Colon (tissue), 2 donors: ENCODE results near the gene NIN.

Source experiments
- FAIRE-seq: peaks from 2 replicates; lab custom pipeline; 2012; peaks lifted over from hg19 to GRCh38; lab: Jason Lieb, UNC
- donor health status: control.
- donor health status: control.

NIN gene

DNA sequence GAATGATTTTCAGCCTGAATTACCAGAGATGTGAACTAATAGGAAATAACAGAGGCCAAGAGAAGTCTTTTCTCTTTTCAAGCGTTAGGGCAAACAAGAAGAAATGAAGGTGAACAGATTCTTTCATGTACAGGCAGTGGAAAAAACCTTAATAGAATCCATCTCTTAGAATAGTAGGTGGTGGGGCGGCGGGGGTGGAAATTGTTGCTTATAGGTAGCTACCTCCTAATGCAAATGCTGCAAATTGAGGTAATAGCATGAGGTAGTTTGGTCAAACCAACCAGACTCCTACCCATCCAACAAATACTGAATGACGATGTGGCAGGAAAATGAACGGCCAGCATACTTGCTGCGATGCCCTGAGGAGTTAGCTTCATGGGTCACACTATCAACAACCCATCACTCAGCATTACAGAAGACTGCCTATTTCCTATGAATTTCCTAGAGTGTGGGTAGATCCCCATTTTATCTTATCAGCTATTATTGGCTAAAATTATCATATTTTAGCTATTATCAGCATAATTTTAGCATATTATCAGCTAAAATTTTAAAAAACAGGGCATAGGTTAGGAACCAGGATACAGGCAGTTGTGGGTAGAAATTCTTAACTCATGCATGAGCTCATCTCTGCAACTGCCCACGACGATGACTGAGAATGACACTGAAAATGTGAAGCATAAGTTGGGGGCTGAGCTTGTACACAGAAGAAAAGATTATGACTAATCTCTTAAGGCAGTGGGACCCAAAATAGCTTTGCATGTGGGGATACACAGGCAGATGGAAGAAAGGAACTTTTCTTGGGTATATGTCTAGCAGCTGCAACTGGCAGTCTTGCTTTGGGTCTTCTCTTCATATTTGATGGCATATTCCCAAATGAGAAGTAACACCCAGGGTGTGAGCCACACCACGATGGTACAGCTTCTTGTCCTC, 68.7 kb downstream of the NIN start:
- no peak for FAIRE-seq

DNA sequence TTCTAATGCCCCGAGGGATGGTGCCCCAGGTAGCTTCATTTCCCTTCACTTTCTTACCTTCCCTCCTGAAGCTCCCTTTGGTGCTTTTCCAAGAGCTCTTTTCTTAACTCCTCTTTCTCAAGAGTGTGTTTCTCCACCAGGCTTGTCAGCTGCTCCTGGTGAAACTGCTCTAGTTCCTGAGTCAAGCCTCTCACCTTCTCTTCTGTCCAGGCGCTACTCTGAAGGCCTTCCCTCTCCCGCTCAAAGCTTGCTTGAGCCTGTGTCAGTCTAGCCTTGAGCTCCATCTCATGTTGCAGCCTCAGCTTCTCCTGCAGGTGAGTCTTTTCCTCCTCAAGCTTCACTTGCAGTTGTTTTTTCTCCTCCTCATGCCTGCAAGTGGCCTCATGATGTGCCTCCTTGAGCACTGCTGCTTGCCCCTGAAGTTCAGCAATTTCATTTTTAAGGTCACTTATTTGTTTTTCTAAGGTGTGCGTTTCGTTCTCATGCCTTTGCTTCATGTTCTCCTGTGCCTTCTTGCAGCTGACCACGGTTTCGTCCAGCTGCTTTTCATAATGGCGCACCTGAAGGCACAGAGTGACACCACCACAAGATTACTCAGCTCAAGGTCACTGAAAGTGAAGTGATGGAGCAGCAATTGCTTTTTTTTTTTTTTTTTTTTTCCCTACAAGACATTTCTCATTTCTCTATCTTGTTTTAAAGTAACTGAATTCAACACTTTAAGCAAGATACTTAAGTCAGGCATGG, 71.0 kb downstream of the NIN start:
- no peak for FAIRE-seq

DNA sequence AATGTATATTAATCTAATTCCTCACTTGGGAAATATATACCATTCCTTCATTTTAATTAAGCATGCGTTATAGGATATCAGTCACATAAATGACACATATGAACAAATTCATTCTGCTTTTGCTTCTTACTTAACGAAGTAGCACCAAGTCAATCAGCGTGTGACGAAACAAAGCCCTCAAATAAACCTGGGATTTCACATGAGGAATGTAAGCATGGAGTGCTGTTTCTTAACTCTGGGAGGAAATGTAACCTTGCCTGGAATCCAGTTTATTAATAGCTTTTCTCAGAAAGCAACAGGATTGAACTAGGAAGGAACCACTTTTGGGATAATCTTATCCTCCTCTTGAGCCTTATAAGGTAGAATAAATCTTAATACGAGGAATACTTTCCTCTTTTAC, 72.0 kb downstream of the NIN start:
- FAIRE-seq: no peak

DNA sequence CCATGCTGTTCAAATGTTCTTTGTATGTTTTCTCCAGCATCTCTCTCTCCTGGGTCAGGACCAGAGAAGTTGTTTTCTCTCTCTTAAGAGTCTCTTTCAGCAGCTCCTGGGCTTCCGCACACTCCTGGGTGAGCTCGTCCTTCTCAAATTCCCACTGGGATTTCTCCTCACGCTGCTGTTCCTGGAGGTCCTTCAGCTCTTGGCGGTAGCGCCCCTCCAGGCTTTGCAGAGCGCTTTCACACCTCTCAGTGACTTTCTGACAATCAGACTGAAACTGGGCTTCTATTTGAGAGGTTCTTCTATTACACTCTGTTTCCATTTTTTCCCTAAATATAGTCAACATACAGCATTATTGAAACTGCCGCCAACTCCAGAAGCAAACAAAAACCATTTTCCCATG, 72.7 kb downstream of the NIN start:
- no peak for FAIRE-seq

DNA sequence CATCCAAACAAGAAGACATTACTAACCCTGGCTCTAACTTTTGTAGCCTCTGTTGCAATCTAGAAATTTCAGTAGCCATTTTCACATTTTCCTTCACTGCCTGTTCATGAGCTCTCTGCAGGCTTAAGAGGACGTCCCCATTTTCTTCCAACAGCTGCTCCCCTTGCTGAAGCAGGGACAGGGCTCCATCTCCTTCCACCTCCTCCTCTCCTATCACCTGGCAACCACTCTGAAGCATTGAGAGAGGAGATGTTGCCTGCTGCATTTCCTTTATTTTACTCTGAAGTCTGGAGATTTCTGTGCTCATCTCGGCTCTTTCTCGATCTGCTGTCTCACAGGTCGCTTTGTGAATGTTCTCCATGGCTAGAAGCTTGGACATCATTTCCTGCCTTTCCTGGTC, 73.3 kb downstream of the NIN start:
- FAIRE-seq: no peak

DNA sequence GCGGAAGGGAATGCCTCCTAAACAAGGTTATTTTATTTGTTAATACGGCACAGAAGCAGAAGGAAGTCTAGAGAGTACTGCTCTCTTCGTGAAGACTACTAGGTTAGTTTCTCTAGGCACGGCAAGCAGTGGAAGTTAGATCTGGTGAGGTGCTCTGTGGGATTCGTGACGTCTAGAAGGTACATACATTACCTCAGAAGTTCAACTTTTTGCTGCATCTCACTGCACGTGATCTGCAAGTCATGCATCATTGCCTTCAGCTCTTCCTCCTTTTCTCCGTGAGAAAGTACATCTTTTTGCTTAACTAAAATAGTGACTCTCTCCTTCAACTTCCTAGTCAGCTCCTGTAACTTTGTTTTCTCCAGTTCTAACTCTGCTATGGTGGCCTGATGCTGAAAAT, 74.7 kb downstream of the NIN start:
- no peak for FAIRE-seq

DNA sequence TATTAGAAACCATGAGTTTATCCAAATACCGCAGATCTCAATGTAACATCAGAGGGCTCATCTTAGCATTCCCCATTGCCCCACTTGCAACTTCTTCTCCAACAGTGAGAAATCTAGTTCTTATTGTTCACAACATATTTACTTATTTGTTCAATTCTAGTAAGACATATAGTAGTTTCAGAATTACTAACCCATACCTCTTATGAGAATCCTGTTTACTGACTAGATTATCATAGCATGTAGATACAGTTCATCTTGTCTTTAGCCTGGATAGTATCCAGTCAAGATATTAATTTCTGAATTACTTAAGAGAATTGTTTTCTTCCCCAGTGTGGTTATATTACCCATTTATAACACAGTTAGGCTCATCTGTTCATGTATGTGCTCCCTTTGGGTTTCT, 80.6 kb downstream of the NIN start:
- FAIRE-seq: no peak

DNA sequence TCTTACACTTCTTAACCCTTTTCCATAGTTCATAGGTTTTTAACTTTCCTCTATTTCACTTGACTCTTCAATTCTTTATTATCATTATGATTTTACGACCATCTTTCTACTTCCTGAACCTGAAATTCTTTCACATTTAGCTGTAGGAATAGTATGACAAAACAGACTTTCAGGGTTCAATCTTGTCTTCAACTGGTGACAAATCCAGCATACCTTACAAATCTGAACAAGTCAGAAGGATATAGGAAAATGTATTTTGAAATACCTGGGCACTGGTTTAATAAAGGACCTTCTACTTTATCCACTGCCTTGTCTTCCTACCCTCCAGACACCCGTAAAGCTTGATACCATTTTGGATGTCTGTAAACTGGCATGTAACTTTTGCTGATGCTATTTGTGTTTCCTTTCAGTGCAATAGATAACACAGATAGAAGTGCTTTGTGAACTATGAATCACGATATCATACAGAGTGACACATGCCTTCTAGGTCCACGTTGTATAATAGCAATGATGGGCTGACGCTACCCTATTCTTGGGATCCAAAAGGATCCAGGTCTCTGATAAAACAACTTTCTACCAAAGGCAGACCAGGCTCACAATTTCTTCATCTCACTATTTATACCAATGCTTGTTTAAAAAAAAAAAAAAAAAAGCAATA, 85.4 kb downstream of the NIN start:
- FAIRE-seq: peak; percentile 18

DNA sequence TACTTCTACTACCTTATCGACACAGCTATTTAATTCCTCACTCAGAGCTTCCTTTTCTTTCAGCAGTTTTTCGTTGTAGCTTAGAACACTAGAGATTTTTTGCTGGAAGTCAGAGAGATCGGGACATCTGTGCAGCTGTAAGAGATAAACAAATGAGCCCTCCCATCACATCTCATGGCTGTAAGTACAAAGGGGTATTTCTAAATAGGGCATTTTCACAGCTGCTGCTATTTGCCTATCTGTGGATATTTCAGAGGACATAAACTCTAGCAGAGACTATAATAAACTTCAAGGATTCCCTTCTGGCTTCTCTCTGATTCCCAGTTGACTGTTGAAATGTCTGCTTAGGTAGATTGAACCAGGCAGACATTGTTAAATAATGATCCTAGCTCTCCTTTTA, 86.7 kb downstream of the NIN start:
- no peak for FAIRE-seq

DNA sequence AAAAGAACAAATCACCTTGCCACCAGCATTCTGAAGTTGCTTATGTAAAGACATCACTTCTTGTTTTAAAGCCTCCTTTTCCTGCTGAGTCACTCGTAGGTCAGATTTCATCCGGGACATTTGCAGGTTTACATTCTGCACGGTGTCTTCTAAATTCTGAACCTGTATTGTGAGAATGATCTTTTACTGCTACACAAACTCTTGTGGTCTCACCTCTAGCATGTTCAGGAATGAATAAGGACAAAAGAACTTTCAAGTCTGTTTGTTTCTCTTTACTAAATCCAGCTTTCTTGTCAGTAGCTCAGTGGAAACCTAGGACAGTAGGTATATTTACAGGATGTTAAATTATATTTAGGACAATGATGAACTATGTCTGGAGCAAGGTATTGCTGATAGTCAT, 89.4 kb downstream of the NIN start:
- no peak for FAIRE-seq

DNA sequence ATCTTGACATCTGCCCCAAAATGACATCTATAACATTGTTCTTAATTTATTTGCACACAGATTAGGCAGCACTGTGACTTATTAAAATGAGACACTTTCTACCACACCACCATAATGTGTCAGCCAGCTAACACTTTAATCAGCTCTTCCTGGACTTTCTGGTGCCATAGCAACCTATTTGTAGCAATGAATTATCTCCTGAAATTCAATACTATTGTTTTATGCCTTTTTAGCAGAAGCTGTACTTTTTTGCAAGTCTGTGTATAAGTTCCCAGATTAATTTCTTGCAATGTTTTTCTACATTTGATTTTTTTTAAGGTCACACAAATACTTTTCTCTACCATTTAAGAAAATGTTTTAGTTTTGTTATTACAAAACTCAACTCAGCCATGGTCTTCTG, 90.1 kb downstream of the NIN start:
- FAIRE-seq: no peak

DNA sequence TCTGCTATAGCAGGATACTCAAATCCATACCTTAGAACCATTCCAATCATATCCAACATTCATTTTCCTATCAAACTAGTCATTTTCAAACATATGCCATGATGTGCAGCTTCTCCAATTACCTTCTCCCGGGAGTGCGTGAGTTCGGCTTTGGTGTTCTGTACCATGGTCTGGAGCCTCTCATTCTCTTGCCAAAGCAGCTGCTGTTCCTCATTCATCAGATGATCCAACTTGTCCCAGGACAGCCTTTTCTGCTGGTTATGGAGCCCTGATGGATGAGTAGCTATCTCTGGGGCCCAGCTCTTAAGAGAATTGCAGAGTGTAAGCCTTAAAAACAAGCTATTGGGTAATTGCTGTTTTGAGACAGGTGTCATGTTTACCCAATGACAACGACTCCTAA, 91.8 kb downstream of the NIN start:
- FAIRE-seq: no peak

DNA sequence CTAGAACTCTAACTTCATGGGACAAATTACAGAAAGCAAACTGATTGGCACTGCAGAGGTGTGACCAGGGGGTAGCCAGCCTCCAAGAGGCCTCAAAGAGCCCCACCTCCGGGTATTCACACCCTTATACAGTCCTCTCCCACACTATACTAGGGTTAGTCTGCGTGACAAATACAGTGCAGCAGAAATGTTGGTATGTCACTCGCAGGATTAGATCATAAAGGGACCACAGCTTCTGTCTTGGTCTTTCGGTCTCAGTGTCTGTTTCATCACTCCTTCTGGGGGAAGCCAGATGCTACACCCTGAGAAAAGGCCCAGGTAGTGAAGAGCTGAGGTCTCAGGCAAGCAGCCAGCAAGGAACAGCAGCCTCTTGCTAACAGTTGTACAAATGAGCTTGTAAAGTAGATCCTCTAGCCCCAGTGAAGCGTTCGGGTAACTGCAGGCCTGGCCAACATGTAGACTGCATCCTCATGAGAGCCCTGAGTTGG, 94.0 kb downstream of the NIN start:
- no peak for FAIRE-seq

DNA sequence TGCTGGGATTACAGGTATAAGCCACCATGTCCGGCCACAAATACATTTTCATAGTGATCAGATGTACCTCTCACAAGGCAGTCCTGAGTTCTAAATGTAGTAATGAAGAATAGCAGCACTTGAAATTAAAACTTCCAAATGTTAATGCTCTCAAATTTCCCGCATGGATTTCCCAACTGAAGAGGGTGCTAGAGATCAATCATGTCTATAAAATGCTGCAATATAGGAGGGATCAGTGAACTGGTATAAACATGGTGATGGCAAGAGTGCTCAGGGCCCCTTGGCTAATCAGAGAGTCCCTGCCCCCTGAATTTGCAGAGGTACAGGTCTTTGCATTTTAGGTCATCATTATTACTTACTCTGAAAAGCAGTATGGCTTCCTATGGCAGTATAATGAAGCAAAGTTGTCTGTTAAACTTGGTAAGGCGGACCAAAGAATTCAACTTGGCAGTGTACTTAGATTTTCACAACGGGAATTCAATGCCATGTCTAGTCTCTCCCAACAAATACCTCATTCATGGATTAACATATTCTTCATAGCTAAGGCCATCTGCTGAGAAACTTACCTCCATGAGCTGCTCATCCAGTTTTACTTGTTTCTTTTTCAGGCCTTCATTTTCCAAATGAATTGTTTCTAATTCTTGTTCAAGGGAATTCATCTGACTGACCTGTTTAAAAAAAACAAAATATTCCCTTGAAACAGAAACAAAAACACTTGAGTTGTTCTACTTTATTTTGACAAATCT, 95.8 kb downstream of the NIN start:
- no peak for FAIRE-seq

DNA sequence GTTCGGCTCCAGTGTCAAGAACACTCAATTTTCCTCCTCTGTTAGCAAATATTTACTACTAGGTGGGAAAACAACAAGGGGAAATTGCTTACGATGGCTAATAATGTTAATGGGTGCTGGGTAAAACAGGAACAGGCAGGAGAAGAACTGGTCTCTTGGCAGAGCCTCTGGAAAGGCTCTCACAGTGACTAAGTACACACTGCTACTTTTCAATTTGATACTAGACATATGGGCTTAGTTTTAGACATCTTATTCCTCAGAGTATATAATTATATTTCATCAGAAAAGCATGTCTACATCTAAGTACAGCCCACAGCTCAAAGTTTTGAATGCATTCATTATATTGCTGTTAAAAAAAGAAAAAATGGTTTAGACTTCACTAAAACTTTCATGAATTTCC, 97.5 kb downstream of the NIN start:
- FAIRE-seq: no peak

DNA sequence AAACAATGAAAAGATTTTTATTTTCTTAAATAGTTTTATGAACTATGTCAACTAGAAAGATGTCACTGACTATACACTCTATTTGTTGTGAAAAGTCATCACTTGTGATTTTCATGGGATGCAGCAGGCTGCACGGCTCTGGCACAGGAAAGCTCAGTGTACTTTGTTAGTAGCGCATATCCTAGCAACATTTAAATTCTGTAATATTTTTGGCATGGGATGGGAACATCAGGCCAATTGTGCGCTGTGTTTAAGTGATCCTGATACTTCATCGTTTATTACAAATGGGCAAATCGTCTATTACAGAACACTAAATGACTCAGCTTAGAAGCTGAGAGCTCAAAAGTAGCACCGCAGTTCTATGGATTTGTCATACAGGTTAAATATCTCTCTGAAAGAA, 102.1 kb downstream of the NIN start:
- no peak for FAIRE-seq

DNA sequence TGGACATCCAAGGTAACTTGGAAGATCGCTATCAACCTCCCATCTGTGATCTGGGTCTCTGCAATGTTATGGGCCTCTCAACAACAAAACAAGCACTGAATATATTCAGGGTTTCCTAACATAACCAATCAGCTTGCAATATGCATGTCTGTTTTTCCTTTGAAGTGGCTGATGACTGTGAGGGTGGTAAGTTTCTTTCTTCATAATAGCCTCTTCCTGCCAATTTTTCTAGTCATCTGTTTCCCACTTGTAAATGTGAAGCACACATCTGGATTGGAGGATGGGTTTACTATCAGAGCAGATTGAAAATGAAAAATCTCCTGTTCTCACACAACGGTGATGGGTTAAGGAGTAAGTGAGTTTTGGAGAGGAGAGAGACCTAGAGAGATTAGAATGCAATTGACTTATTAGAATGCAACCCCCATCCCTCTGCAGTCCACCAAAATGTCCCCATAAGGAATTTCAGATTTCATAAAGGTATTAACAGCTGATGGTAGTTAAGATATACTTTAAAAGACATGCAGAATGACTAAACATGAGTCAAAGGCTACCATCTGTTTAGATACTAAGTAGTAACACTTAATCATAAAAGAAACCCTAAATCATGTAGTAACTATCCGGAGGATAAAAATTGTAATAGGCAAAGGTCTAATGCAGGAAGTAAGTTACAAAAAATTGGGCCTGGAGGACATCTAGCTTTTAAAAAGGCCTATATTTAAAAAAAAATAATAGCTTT, 104.4 kb downstream of the NIN start:
- FAIRE-seq: no peak

DNA sequence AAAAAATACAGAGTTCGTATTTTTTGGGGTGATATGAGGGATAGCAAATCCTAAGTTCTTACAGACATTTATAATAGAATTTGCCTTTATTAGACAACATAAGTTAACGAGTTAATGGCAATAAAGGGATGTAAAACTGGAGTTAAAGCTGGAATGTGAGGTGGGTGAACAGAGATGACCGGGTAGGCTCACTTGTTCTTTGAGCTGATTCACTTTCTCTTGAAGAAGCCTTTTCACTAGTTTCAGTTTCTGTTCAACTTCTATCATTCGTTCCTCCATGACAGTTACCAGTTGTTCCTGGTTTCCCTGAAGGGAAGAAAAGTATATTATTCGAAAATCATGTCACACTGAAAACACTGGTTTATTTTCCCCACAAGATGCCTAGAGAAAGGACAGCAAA, 105.2 kb downstream of the NIN start:
- no peak for FAIRE-seq

DNA sequence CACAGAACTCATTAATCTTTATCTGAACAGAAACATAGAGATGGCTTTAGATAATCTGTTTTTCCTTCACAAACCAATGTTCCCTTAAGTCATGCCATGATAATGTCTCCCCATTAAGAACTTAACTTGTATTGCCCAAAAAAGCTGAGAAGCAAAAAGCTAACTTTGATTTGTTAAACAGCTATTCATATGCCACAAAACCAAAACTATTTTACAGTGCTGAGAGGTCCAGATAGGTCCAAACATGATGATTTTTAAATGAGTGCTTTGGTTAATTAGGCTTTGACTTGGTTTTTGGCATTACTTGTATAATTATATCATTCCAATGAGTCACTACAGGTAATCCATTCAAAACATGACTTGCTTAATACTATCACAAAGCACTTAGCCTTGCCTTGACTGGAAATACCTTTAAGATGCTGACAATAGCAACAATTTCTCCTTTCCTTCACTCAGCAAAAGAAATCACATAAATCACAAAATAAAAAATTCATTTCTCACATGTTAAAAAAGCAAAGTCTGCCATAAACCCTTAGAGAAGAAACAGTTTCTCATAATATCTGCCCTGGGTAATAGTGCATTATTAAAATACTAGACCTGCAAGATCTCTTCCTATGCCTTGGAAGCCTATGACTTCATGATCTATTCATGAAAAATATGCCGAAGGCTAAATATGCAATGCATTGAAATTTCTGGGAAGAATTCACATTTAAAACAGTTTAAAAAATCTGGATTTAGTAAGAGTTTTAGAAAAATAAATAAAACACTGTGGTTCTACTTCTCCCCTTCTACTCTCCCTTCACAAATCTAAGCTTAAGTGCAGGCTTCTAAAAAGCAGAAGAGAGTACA, 110.8 kb downstream of the NIN start:
- no peak for FAIRE-seq

DNA sequence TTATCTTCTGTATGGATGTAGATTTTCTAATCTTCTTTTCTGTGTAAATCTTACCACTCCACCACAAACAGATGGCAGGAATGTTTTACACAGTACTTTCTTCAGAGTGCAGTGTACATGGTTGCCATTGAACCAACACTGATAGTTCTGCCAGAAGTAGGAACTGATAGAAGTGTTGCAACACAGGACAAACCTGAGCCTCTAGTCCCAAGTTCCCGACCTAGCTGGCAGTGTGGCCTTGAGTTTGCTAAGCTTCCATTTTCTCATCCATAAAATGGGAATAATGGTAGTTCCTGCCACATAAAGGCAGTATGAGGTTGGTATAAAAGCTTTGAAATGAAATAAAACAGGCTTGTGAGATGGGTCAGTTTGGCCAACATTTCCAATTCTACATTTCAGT, 112.0 kb downstream of the NIN start:
- FAIRE-seq: no peak

DNA sequence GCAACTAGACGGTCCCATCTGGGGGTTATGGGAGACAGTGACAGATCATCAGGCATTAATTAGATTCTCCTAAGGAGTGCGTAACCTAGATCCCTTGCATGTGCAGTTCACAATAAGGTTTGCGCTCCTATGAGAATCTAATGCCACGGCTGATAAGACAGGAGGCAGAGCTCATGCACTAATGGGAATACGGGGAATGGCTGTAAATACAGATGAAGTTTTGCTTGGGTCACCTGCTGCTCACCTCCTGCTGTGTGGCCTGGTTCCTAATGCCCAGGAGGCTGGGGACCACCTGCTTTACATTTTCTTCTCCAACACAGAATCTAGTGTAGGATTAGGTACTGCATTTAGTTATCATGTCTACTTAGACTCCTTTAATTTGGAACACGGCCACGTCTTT, 113.2 kb downstream of the NIN start:
- FAIRE-seq: no peak
